OCI-LY7 (cell line): ENCODE measurements around the gene DNER.

ENCODE experiments used
- CTCF ChIP-seq: fragments of 200-600 bp; sonication (generic); conservative IDR thresholded peaks from 2 replicates; pipeline ENCODE4 v1.5.1; 2014; ENCODE audit warnings: mild to moderate bottlenecking, antibody characterized with exemption, low read length, moderate library complexity, mixed read lengths
- EZH2phosphoT487 ChIP-seq: fragments of 200-600 bp; sonication (generic); IDR thresholded peaks from 2 replicates; pipeline ENCODE4 v1.6.1; 2018; ENCODE audit warnings: low read depth, borderline replicate concordance, mild to moderate bottlenecking, mixed run types, antibody characterized with exemption, low read length, moderate library complexity, mixed read lengths

DNA sequence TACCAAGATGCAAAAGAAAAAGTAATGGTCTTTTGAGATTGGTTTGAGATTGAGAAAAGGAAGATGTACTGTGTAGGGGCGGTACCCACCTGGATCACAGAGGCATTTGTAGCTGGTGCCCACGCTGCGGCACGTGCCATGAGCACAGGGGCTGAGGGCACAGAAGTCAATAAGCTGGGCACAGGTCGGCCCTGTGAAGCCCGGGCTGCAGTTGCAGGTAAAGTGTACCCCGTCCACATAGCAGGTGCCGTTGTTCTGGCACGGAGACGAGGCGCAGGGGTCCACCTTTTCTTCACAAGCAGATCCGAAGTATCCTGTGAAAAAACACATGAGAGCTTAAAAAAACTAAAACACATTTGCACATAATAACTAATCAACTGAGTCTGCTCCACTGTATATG is 267.1 kb downstream of the DNER start:
- TF ChIP-seq CTCF (no peak), EZH2phosphoT487 (no peak)
